C1 segment of cervical spinal cord (tissue), 14 donors: ENCODE results near the gene CSTB.

Experiments used
- DNase-seq, 14 donors: peaks; one replicate each; lab custom pipeline; 2025; lab: John Stamatoyannopoulos, UW

The CSTB gene

GRCh38 chr21:43793243-43793642 is 17.1 kb upstream of the CSTB start:
- DNase-seq: no peak

- no peak for DNase-seq
Measured at GRCh38 chr21:43792406-43792805, 16.3 kb upstream of the CSTB start.

GRCh38 chr21:43790010-43790524 is 14.0 kb upstream of the CSTB start:
- no peak for DNase-seq

- peak; percentile 27 to 96 (median 86) for DNase-seq
Measured at GRCh38 chr21:43789276-43790009, 13.3 kb upstream of the CSTB start, which contains the start of gene RRP1. Gene RRP1 (plus strand): TSS chr21:43789577. CDS start chr21:43789630, 53 bp downstream.

- DNase-seq: no peak
Measured at GRCh38 chr21:43786807-43787440, 10.8 kb upstream of the CSTB start.

- no peak for DNase-seq
Measured at GRCh38 chr21:43786300-43786806, 10.2 kb upstream of the CSTB start.

- no peak for DNase-seq
Measured at GRCh38 chr21:43785134-43785533, 9.0 kb upstream of the CSTB start.

GRCh38 chr21:43783098-43783700 is 7.1 kb upstream of the CSTB start:
- DNase-seq: no peak

- DNase-seq: no peak
Measured at GRCh38 chr21:43782431-43783097, 6.5 kb upstream of the CSTB start.

GRCh38 chr21:43781846-43782245 is 5.7 kb upstream of the CSTB start:
- no peak for DNase-seq

GRCh38 chr21:43779660-43780059 is 3.6 kb upstream of the CSTB start:
- no peak for DNase-seq

GRCh38 chr21:43778469-43779335 is 2.6 kb upstream of the CSTB start:
- no peak for DNase-seq

GRCh38 chr21:43777953-43778352 is 1.8 kb upstream of the CSTB start:
- no peak for DNase-seq

- no peak for DNase-seq
Measured at GRCh38 chr21:43775190-43775589, 918 bp downstream of the CSTB start.

- no peak for DNase-seq
Measured at GRCh38 chr21:43774163-43774562, 1.9 kb downstream of the CSTB start.

GRCh38 chr21:43772425-43772821 is 3.7 kb downstream of the CSTB start:
- no peak for DNase-seq

GRCh38 chr21:43771698-43772424 is 4.2 kb downstream of the CSTB start:
- no peak for DNase-seq

- no peak for DNase-seq
Measured at GRCh38 chr21:43771199-43771675, 4.9 kb downstream of the CSTB start.

GRCh38 chr21:43770066-43770655 is 5.9 kb downstream of the CSTB start:
- no peak for DNase-seq
